ENCODE data around the gene FAN1. TPM values are rescaled to one million over a fixed set of nuclear protein-coding genes. Genes with fewer than 3 reads are reported as not detected.

Gene FAN1
- total and polyA plus RNA-seq, 2 donors (not counting 3 experiments of a cell fraction or from before 2014, with no cell fraction given) = 4.3 to 11.7 TPM

DNA sequence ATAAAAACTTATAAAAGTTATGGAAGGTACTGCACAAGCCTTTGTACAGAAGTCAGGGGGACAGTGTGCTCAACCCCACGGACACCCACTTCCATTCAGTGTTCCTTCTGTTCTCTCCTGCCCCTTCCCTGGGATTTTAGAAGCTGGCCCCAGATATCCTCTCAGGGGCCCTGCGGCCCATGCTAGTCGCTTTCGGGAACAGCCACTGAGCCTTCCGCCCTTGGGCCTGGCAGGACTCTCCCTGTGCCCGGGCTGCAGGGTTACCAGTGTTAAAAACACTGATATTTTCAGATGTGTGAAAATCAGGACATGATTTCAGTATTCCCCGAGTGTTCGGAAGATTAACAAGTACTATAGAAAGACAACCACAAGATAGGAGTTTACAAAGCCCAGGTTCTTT lies 22.4 kb downstream of the FAN1 start:
- intact Hi-C loops (cut with micrococcal nuclease) (no loop called here), dilution Hi-C loops (cut with MboI; ENCODE audit: extremely low pct_ligation_motif_present, low sequenced_read_pairs) (no loop called here)
- TF ChIP-seq POLR2A (IDR thresholded peaks at IDR 0.05; ENCODE audit: low read depth, low read length) (no peak), JUN (IDR thresholded peaks at IDR 0.05; ENCODE audit: borderline replicate concordance, insufficient read depth, insufficient read length, low read depth) (no peak), GATA2 (IDR thresholded peaks at IDR 0.05; ENCODE audit: insufficient read depth, insufficient read length, low read depth, low read length) (no peak), CTCF (IDR thresholded peaks at IDR 0.05; ENCODE audit: extremely low read depth in 1 of 2, insufficient read depth in 1 of 2, low read depth in 1 of 2, low read length in 2 of 2) (no peak), FOS (IDR thresholded peaks at IDR 0.05; ENCODE audit: borderline replicate concordance, insufficient read depth, low read length) (no peak), POLR2AphosphoS5 (IDR thresholded peaks at IDR 0.05; ENCODE audit: insufficient read depth, low read depth, low read length) (no peak), EZH2 (IDR thresholded peaks at IDR 0.05; ENCODE audit: borderline replicate concordance, low read depth, low read length, severe bottlenecking) (no peak)
- TF ChIP-seq, protein P1, sequence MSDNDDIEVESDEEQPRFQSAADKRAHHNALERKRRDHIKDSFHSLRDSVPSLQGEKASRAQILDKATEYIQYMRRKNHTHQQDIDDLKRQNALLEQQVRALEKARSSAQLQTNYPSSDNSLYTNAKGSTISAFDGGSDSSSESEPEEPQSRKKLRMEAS (IDR thresholded peaks at IDR 0.05; ENCODE audit: insufficient read depth, insufficient read length) = no peak
- H3K4me2 ChIP-seq (ENCODE audit: insufficient read depth, low read length) = no peak overlapping the region
- no TSS peak for BruUV-seq (replicated peaks)
- no peaks in the 10 kb centered on the region for H3K9me3 ChIP-seq (replicated peaks; ENCODE audit: control insufficient read depth, insufficient read depth, low read length)
- no peak for DNase-seq (ENCODE audit: low read depth, low spot score)
- no peak overlapping the region for H2AFZ ChIP-seq (ENCODE audit: low read depth, low read length)
- H3K9ac ChIP-seq (replicated peaks; ENCODE audit: extremely low read depth, insufficient read depth, low read length) = no peak overlapping the region
- FAIRE-seq = no peak
- H3K36me3 ChIP-seq (ENCODE audit: control insufficient read depth in 2 of 2, extremely low read depth in 1 of 2, insufficient read depth in 2 of 2, low read length in 2 of 2) = peaks cover 6 to 15% of the 10 kb centered on the region in 2 experiments
- H3K4me3 ChIP-seq (replicated peaks in 1 of 3; ENCODE audit: insufficient read depth in 1 of 3, low read depth in 1 of 3, low read length in 3 of 3) = no peak overlapping the region
- no peaks in the 10 kb centered on the region for H4K20me1 ChIP-seq (replicated peaks; ENCODE audit: control insufficient read depth, extremely low read depth, insufficient read depth, low read length)
- no peaks in the 10 kb centered on the region for H3K27me3 ChIP-seq (ENCODE audit: control insufficient read depth in 2 of 2, insufficient read depth in 2 of 2, low read length in 2 of 2)
- no peak overlapping the region for H3K27ac ChIP-seq (ENCODE audit: insufficient read depth, low read depth, low read length)
- ChIA-PET POLR2A (no interaction called here), CTCF (no interaction called here)
- no peaks in the 10 kb centered on the region for H3K79me2 ChIP-seq (ENCODE audit: control insufficient read depth, insufficient read depth, low read length)
- H3K9me1 ChIP-seq (replicated peaks; ENCODE audit: control insufficient read depth, extremely low read depth, insufficient read depth, low read length) = no peaks in the 10 kb centered on the region
- peaks cover 18% of the 10 kb centered on the region for H3K4me1 ChIP-seq (ENCODE audit: control insufficient read depth, extremely low read depth, insufficient read depth, low read length)
